Measurements from ENCODE around the gene P2RY13. TPM values are rescaled to one million over a fixed set of nuclear protein-coding genes. Genes with fewer than 3 reads are reported as not detected.

P2RY13 gene
- total and polyA plus RNA-seq, 10 of the 15 experiments (the other 5 are each of a cell fraction or from before 2014, with no cell fraction given), result not detected

DNA sequence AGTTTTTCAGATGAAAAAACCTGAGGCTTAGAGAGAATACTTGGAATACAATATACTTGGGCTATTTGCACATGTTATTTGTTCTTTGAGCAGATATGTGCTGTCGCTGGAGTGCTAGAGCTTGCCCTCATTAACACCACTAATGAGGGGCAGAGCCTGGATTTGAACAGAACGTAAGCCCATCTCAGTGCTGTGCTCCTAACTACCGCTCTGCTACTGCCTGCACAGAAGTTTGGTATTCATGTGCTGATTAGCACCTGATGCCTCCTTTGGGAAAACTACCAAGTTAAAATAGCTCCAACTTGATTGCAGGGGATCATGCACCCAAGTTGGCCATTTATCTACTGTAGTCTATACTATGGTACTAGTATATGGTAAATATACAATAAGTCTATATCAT lies 16.4 kb downstream of the P2RY13 start:
- ATAC-seq (no peak), DNase-seq (ENCODE audit: low read depth, low spot score) (no peak), FAIRE-seq (no peak)
- intact Hi-C loops (cut with micrococcal nuclease; ENCODE audit: unreplicated experiment), result no loop called here
- Histone ChIP-seq H3K9me3 (replicated peaks; ENCODE audit: control insufficient read depth, insufficient read depth, low read length) (no peaks in the 10 kb centered on the region), H3K27me3 (replicated peaks in 1 of 2; ENCODE audit: control insufficient read depth in 2 of 2, insufficient read depth in 2 of 2, low read length in 1 of 2) (no peaks in the 10 kb centered on the region; a peak in 1 of 4 replicates), H4K20me1 (ENCODE audit: control insufficient read depth, insufficient read depth) (no peaks in the 10 kb centered on the region), H3K4me2 (ENCODE audit: control insufficient read depth, insufficient read depth) (no peak overlapping the region), H3K9ac (ENCODE audit: control insufficient read depth, insufficient read depth, low read length) (no peak overlapping the region), H3K27ac (ENCODE audit: control insufficient read depth, insufficient read depth) (no peak overlapping the region), H3K36me3 (ENCODE audit: control insufficient read depth in 2 of 2, insufficient read depth in 2 of 2, low read length in 1 of 2) (no peaks in the 10 kb centered on the region), H2AFZ (ENCODE audit: control insufficient read depth, low read depth, low read length) (no peak overlapping the region), H3K4me3 (no peak overlapping the region), H3K4me1 (ENCODE audit: control insufficient read depth, insufficient read depth, low read length) (no peaks in the 10 kb centered on the region), H3K79me2 (ENCODE audit: control insufficient read depth, insufficient read depth, low read length) (no peaks in the 10 kb centered on the region)
- ChIA-PET SMC1A (ENCODE audit: uncharacterized antibody, unreplicated experiment) (no interaction called here), RAD21 (ENCODE audit: unreplicated experiment) (no interaction called here), CTCF (interaction anchor here (2.7 kb wide), 1 partner anchor 15 kb away, joined by 9 read pairs; no protein-coding TSS in a partner anchor), POLR2A (no interaction called here)
- BruUV-seq (replicated peaks), result no TSS peak
- in situ Hi-C loops (cut with MboI), result no loop called here
- TF ChIP-seq GATAD2B (conservative IDR thresholded peaks at IDR 0.05; ENCODE audit: low read depth) (no peak), FOXM1 (IDR thresholded peaks at IDR 0.05; ENCODE audit: low read depth, low read length) (no peak), YBX1 (IDR thresholded peaks at IDR 0.05) (no peak), LARP7 (IDR thresholded peaks at IDR 0.05) (no peak), TCF12 (IDR thresholded peaks at IDR 0.05; ENCODE audit: low read depth, low read length) (no peak), IRF4 (IDR thresholded peaks at IDR 0.05; ENCODE audit: low read depth, low read length) (no peak), ZNF24 (IDR thresholded peaks at IDR 0.05) (no peak)
- TF ChIP-seq, protein P1, sequence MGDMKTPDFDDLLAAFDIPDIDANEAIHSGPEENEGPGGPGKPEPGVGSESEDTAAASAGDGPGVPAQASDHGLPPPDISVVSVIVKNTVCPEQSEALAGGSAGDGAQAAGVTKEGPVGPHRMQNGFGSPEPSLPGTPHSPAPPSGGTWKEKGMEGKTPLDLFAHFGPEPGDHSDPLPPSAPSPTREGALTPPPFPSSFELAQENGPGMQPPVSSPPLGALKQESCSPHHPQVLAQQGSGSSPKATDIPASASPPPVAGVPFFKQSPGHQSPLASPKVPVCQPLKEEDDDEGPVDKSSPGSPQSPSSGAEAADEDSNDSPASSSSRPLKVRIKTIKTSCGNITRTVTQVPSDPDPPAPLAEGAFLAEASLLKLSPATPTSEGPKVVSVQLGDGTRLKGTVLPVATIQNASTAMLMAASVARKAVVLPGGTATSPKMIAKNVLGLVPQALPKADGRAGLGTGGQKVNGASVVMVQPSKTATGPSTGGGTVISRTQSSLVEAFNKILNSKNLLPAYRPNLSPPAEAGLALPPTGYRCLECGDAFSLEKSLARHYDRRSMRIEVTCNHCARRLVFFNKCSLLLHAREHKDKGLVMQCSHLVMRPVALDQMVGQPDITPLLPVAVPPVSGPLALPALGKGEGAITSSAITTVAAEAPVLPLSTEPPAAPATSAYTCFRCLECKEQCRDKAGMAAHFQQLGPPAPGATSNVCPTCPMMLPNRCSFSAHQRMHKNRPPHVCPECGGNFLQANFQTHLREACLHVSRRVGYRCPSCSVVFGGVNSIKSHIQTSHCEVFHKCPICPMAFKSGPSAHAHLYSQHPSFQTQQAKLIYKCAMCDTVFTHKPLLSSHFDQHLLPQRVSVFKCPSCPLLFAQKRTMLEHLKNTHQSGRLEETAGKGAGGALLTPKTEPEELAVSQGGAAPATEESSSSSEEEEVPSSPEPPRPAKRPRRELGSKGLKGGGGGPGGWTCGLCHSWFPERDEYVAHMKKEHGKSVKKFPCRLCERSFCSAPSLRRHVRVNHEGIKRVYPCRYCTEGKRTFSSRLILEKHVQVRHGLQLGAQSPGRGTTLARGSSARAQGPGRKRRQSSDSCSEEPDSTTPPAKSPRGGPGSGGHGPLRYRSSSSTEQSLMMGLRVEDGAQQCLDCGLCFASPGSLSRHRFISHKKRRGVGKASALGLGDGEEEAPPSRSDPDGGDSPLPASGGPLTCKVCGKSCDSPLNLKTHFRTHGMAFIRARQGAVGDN (IDR thresholded peaks at IDR 0.05), result no peak
- TF ChIP-seq, protein P2, sequence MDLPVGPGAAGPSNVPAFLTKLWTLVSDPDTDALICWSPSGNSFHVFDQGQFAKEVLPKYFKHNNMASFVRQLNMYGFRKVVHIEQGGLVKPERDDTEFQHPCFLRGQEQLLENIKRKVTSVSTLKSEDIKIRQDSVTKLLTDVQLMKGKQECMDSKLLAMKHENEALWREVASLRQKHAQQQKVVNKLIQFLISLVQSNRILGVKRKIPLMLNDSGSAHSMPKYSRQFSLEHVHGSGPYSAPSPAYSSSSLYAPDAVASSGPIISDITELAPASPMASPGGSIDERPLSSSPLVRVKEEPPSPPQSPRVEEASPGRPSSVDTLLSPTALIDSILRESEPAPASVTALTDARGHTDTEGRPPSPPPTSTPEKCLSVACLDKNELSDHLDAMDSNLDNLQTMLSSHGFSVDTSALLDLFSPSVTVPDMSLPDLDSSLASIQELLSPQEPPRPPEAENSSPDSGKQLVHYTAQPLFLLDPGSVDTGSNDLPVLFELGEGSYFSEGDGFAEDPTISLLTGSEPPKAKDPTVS (IDR thresholded peaks at IDR 0.05; ENCODE audit: low read depth, low read length), result no peak
- WGBS (ENCODE audit: insufficient coverage, insufficient replicate concordance, low lambda C conversion rate, missing lambda C conversion rate), result 42% methylated on average over 3 of the region's 3 CpGs
